ENCODE results near the gene NLK. TPM values are rescaled to one million over a fixed set of nuclear protein-coding genes. Genes with fewer than 3 reads are reported as not detected.

The NLK gene
- total and polyA plus RNA-seq, 7 donors = 4.0 to 13.0 (median 8.1) TPM

DNA sequence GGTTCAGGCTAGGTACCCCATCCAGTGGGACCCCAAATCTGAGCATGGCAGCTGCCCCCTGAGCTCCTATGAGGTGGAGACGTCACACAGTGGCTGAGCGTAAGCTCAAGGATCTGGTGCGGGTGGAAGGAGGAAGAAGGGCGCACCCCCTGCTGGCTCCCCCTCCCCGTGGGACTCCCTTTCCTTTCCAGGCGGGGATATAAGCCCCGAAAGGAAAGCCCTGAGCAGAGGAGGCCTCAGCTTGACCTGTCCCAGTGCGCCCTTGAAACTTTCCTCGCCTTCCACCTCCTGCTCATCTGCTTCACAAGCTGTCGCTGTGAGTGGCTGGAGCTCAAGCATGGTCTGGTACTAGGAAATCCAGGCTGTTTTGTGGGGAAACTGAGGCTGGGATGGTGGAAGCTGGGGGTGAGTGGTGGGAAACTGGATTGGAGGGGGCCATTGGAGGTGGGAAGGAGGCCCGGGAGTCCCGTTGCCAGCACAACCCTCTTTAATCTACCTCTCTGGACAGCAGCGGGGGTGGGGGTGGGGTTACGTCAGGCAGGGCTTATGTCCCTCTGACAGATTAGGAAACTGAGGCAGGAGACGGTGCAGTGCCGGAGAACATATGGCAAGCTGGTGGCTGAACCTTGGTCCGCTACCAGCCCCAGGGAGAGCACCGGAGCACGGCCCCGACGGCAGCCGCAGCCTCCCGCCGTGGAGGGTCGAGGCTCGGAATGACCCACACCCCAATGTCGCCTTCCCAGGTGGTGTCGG is 184.3 kb downstream of the NLK start:
- no peak for DNase-seq
- no peak for ATAC-seq
- intact Hi-C loops (cut with DNase I) = no loop called here
- Histone ChIP-seq H3K4me3 (no peak overlapping the region), H3K4me1 (peaks cover 5% of the 10 kb centered on the region), H3K9me3 (no peaks in the 10 kb centered on the region), H3K36me3 (ENCODE audit: insufficient read depth in 1 of 2, low read depth in 1 of 2) (no peaks in the 10 kb centered on the region), H3K27ac (no peak overlapping the region), H3K27me3 (ENCODE audit: insufficient read depth in 3 of 3, low read length in 2 of 3) (peaks cover 0 to 59% (median 20%) of the 10 kb centered on the region in 3 donors)
- WGBS, 3 donors = 55 to 64% (median 61%) methylated on average over 26 to 28 of the region's 28 CpGs
- TF ChIP-seq CTCF (IDR thresholded peaks at IDR 0.05) = no peak

- ATAC-seq = no peak
- no peaks in the 10 kb centered on the region for H3K9me3 ChIP-seq
- DNase-seq = peak in 1 of 2 donors; percentile 27
- peaks cover 0 to 65% (median 20%) of the 10 kb centered on the region in 3 donors for H3K27me3 ChIP-seq (ENCODE audit: insufficient read depth in 3 of 3, low read length in 2 of 3)
- peak overlapping the region; percentile 49 for H3K4me3 ChIP-seq
- H3K36me3 ChIP-seq (ENCODE audit: insufficient read depth in 1 of 2, low read depth in 1 of 2) = no peaks in the 10 kb centered on the region
- no peak overlapping the region for H3K27ac ChIP-seq
- WGBS, 3 donors = 2 to 4% (median 3%) methylated on average over 61 to 66 of the region's 66 CpGs
- no peak for TF ChIP-seq CTCF (IDR thresholded peaks at IDR 0.05)
- intact Hi-C loops (cut with DNase I) = no loop called here
- peaks cover 5% of the 10 kb centered on the region for H3K4me1 ChIP-seq
Observed at GRCh38 chr17:28227316-28228108, 185.0 kb downstream of the NLK start.

DNA sequence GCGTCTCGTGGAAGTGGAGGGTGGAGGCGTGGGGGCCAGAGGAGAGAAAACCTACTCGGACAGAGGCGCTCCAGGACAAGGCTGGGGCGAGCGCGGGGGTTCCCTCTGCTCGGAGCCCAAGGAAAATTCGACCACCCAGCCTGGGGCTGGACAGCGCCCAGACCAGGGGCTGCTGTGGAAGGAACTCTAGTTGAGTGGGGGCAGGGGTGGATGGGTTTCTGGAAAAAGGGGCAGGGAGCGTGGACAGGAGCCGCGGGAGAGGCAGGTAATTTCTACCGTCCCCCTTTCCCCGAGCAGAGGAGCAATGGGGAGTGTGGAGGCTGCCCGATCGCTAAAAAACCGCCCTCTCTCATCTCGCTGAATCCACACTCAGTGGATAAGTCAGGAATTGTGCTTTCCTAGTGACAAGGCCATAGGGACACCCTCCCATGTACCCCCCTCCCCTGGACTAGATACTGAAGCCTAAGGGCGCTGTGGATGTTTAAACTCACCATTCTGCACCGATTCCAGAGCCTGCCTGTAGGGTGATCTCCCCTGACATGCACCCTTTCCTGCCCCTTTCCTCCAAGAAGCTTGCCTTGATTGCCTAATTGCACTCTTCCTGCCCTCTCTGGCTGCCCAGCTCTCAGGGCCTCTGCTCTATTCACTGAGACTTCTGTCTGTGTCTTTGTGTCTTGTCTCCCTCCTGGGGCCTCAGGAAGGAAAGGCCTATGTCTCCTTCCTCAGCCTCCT is 185.8 kb downstream of the NLK start:
- ATAC-seq = no peak
- H3K4me1 ChIP-seq = peaks cover 5% of the 10 kb centered on the region
- peak overlapping the region; percentile 49 for H3K4me3 ChIP-seq
- intact Hi-C loops (cut with DNase I) = no loop called here
- peaks cover 0 to 71% (median 21%) of the 10 kb centered on the region in 3 donors for H3K27me3 ChIP-seq (ENCODE audit: insufficient read depth in 3 of 3, low read length in 2 of 3)
- no peak overlapping the region for H3K27ac ChIP-seq
- 9 to 16% (median 10%) methylated on average over 14 to 22 of the region's 22 CpGs for WGBS, 3 donors
- H3K36me3 ChIP-seq (ENCODE audit: insufficient read depth in 1 of 2, low read depth in 1 of 2) = no peaks in the 10 kb centered on the region
- DNase-seq = no peak
- H3K9me3 ChIP-seq = no peaks in the 10 kb centered on the region
- TF ChIP-seq CTCF (IDR thresholded peaks at IDR 0.05) = no peak

- ATAC-seq (no peak), DNase-seq (no peak)
- H3K9me3 ChIP-seq = no peaks in the 10 kb centered on the region
- H3K27ac ChIP-seq = no peak overlapping the region
- TF ChIP-seq CTCF (IDR thresholded peaks at IDR 0.05) = no peak
- H3K36me3 ChIP-seq (ENCODE audit: insufficient read depth in 1 of 2, low read depth in 1 of 2) = no peaks in the 10 kb centered on the region
- WGBS, 3 donors = 78 to 85% (median 79%) methylated on average over 4 of the region's 4 CpGs
- intact Hi-C loops (cut with DNase I) = no loop called here
- H3K27me3 ChIP-seq (ENCODE audit: insufficient read depth in 3 of 3, low read length in 2 of 3) = peaks cover 0 to 71% (median 21%) of the 10 kb centered on the region in 3 donors
- H3K4me1 ChIP-seq = peaks cover 5% of the 10 kb centered on the region
- H3K4me3 ChIP-seq = no peak overlapping the region
Observed at GRCh38 chr17:28228986-28229729, 186.7 kb downstream of the NLK start.
